Mucosa of descending colon (tissue), 3 donors: Measurements from ENCODE around the gene NFIA. TPM values are rescaled to one million over a fixed set of nuclear protein-coding genes. Genes with fewer than 3 reads are reported as not detected.

Experiments used
- ATAC-seq: fragments of 200-7000 bp; cut with Tn5 transposase; one replicate; pipeline ENCODE4 v1.9.1; 2020; ENCODE audit warnings: mild to moderate bottlenecking, moderate library complexity
- DNase-seq, 3 donors: peaks; one replicate each; pipeline ENCODE4 v3.0.0-alpha.2; 2020
- H3K36me3 ChIP-seq: fragments of 200-600 bp; one replicate; pipeline ENCODE4 v1.8.0; 2021; ENCODE audit warnings: low read depth, mild to moderate bottlenecking
- H3K4me1 ChIP-seq: fragments of 200-600 bp; one replicate; pipeline ENCODE4 v1.8.0; 2021; ENCODE audit warnings: low read depth, mild to moderate bottlenecking
- H3K4me3 ChIP-seq: fragments of 200-600 bp; one replicate; pipeline ENCODE4 v1.8.0; 2021; ENCODE audit warnings: mild to moderate bottlenecking
- H3K9me3 ChIP-seq: fragments of 200-600 bp; one replicate; pipeline ENCODE4 v1.8.0; 2021; ENCODE audit warnings: mild to moderate bottlenecking
- intact Hi-C, 2 donors: fragments of 100-400 bp; cut with DNase I in 1 of 2; cut with micrococcal nuclease in 1 of 2; formaldehyde crosslinking; loops; one replicate each; pipeline versions ENCODE4 v1.11.0 to v1.11.1; 2022; cut with DNase I, micrococcal nuclease
- total RNA-seq, 3 donors: library from RNA; stranded (reverse); fragmentation: NEBNext Ultra II Directional in 2 of 3; extraction: Animal tissue kit (Norgen Biotek cat#: 25700) in 2 of 3; gene quantifications; one replicate each; pipeline versions ENCODE4 v1.2.1 to v1.2.4, GENCODE V29; 2021 to 2023
- TF ChIP-seq, protein P1 (sequence below): fragments of 200-600 bp; IDR thresholded peaks from one replicate; pipeline ENCODE4 v1.8.0; 2022; ENCODE audit warnings: antibody characterized with exemption, mild to moderate bottlenecking
- donor health status: DM: no; HTN: no; CAD: no; lungs with moderate emphysema.
- donor health status: DM: no; HTN: no; CAD: no.
- donor health status: DM: no; HTN: yes; CAD: no.

Gene NFIA
- total RNA-seq, 3 donors from 2014 or later: 46.4 to 145 (median 51.1) TPM

DNA sequence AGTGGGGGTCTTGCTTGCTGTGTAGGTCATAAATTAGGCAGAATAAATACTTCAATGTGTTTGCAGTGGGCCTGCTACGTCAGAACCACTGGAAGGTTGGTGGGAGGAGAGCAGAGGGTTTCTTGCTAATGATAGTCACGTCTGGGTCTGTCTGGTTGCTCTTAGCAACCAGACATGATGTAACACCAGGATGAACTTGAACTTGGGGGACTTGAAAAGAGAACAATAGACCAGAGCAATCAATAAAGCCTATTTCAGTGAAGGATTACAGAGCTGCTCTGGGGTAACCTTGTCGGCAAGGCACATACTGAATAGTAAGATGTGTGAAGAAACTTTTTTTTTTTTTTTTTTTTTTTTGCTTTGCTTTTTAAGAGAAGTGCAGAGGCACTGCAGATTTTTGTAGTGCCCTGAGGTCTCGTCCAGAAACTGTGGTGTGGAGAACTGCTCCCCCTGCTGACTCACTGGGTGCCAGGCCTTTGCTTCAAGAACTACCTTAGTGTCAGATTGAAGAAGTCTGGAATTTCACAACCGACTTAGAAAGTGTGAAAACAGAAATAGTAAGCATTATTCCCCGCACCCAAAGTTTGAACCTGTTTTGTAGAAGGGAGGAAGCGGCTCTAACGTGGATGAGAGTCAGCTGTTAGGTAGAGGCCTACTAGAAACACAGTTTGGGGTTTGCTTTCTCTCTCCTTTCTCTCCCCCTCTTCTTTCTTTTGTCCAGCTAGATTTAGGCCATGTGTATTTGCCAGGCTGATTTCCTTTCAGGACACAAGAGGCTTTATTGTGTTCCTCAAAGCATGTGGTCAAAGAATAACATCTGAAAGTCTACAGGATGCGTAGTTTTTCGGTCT lies 371.0 kb downstream of the NFIA start:
- peak; percentile 76 to 94 (median 83) for DNase-seq
- peak; percentile 75 for ATAC-seq
- intact Hi-C loops: loop anchor here (10.0 kb wide), 2 partner anchors 399 to 409 kb away; no protein-coding TSS in a partner anchor
- Histone ChIP-seq H3K4me1 (peaks cover 30% of the 10 kb centered on the region), H3K36me3 (no peaks in the 10 kb centered on the region), H3K9me3 (no peaks in the 10 kb centered on the region), H3K4me3 (no peak overlapping the region)
- TF ChIP-seq, protein P1, sequence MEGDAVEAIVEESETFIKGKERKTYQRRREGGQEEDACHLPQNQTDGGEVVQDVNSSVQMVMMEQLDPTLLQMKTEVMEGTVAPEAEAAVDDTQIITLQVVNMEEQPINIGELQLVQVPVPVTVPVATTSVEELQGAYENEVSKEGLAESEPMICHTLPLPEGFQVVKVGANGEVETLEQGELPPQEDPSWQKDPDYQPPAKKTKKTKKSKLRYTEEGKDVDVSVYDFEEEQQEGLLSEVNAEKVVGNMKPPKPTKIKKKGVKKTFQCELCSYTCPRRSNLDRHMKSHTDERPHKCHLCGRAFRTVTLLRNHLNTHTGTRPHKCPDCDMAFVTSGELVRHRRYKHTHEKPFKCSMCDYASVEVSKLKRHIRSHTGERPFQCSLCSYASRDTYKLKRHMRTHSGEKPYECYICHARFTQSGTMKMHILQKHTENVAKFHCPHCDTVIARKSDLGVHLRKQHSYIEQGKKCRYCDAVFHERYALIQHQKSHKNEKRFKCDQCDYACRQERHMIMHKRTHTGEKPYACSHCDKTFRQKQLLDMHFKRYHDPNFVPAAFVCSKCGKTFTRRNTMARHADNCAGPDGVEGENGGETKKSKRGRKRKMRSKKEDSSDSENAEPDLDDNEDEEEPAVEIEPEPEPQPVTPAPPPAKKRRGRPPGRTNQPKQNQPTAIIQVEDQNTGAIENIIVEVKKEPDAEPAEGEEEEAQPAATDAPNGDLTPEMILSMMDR: peak; percentile 73

DNA sequence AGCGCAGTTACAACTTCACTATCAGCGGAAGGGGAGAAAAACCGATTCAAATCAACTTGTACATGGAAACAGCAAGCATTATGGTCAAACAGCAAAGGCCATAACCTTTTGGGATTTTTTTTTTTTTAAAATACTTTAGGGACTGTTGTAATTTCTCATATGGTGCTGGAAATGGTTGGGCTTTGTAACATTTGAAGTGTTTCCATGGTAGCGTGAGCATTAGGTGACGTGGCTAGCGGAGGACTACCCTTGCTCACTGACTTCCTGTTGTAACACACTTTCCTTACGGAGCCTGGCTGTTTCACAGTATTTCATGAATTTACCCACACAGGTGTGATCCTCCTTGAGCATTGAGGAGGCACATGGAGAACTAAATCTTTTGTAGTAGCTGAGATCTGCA lies 373.0 kb downstream of the NFIA start:
- ATAC-seq (no peak), DNase-seq (no peak)
- TF ChIP-seq, protein P1: no peak
- no peaks in the 10 kb centered on the region for H3K36me3 ChIP-seq
- H3K9me3 ChIP-seq: no peaks in the 10 kb centered on the region
- peaks cover 18% of the 10 kb centered on the region for H3K4me1 ChIP-seq
- intact Hi-C loops: loop anchor here (10.0 kb wide), 2 partner anchors 401 to 411 kb away; no protein-coding TSS in a partner anchor
- H3K4me3 ChIP-seq: no peak overlapping the region

DNA sequence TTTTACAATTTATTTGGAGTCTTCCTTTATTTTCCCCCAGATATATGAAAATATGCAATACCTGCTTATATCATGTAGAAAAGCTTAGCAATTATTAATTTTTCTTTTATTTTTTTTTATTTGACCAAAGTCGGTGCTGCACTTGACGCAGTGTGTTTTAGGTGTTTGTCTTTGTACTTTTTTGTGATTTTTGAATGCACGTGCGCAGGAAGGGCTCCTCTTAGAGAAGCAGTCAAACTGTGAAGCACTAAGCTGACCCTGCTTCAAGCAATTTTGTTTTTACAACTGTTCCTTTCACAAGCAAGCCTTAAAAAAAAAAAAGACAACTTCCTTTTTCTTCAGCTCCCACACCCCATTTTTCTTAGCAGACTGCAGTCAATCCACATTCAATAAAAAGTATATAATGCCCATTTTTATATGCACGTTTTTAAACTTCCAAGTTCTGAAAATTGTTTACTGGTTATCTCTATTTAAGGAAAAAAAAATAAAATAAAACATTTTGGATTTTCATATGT lies 375.2 kb downstream of the NFIA start:
- H3K9me3 ChIP-seq: no peaks in the 10 kb centered on the region
- ATAC-seq: no peak
- TF ChIP-seq, protein P1: no peak
- H3K4me1 ChIP-seq: no peaks in the 10 kb centered on the region
- no peak for DNase-seq
- no peaks in the 10 kb centered on the region for H3K36me3 ChIP-seq
- intact Hi-C loops: loop anchor here (10.0 kb wide), 2 partner anchors 403 to 413 kb away; no protein-coding TSS in a partner anchor
- no peak overlapping the region for H3K4me3 ChIP-seq

DNA sequence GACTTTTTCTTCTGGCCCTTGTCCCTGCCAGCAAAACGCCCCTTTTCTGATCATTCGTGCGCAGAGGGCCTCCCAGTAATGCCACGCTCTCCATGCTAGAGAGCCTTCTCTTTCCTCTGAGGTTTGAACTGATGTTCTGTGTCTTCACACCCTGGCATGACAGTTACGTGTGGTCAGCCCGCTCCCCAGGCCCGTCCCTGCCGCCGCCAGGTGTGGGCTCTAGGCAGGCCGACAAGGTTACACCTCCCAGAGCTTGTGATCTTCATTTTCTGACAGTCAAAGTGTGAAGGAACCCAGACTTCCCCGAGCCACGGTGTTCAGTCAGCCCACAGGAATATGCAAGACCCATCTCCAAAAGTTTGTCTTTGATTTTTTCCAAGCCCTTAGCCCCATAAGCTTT lies 377.0 kb downstream of the NFIA start:
- Histone ChIP-seq H3K9me3 (no peaks in the 10 kb centered on the region), H3K4me1 (no peaks in the 10 kb centered on the region), H3K4me3 (no peak overlapping the region), H3K36me3 (no peaks in the 10 kb centered on the region)
- ATAC-seq (no peak), DNase-seq (no peak)
- TF ChIP-seq, protein P1: no peak
- intact Hi-C loops: loop anchor here (10.0 kb wide), 2 partner anchors 405 to 415 kb away; no protein-coding TSS in a partner anchor

DNA sequence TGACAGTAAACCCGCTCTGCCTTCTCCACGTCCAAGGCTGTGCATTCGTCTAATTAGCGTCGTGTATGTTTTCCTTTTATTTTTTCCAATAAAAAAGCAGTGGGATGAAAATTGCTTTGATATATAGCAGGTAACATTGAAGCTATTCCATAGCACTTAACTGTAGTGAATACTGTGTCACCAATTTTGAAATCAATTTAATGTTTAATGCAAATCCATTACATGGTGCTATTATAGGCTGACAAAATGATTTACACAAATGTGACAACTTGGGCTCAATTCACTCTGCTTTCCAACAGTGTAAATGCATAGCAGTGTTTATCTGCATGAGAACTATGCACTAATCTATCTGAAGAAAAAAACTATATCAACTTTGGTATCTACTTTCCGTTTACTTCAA lies 377.8 kb downstream of the NFIA start:
- intact Hi-C loops: no loop called here
- no peak for DNase-seq

More for the DNA sequence above, 377.8 kb downstream of the NFIA start:
- Histone ChIP-seq H3K4me3 (no peak overlapping the region), H3K36me3 (no peaks in the 10 kb centered on the region), H3K4me1 (no peaks in the 10 kb centered on the region), H3K9me3 (no peaks in the 10 kb centered on the region)
- TF ChIP-seq, protein P1: no peak
- no peak for ATAC-seq
